ENCODE measurements around the gene OR6C3. TPM values are rescaled to one million over a fixed set of nuclear protein-coding genes. Genes with fewer than 3 reads are reported as not detected.
"Not testable (repeated sequence)": the region's sequence is repeated elsewhere in the genome, so short reads cannot be mapped to it uniquely, and the experiment has no call there.

Gene OR6C3
- total RNA-seq, 1 donor from 2014 or later = not detected

- ChIA-PET POLR2A (no interaction called here), CTCF (no interaction called here)
- ATAC-seq (ENCODE audit: low read depth) (no peak), DNase-seq (no peak)
- intact Hi-C loops (cut with micrococcal nuclease) = no loop called here
- H3K4me3 Mint-ChIP-seq = no peak overlapping the region
- H3K27ac Mint-ChIP-seq = no peak overlapping the region
- peaks cover 11% of the 10 kb centered on the region for H3K27me3 Mint-ChIP-seq
- no peaks in the 10 kb centered on the region for H3K36me3 Mint-ChIP-seq (ENCODE audit: low read depth)
- TF ChIP-seq CTCF (IDR thresholded peaks at IDR 0.05) = no peak
- H3K9me3 Mint-ChIP-seq = peaks cover 5% of the 10 kb centered on the region
- no peaks in the 10 kb centered on the region for H3K4me1 Mint-ChIP-seq
Observed at GRCh38 chr12:55320201-55320600, 10.3 kb upstream of the OR6C3 start.

GRCh38 chr12:55325801-55326200 lies 4.7 kb upstream of the OR6C3 start:
- POLR2A ChIA-PET; H3K9me3 Mint-ChIP-seq; H3K27me3 Mint-ChIP-seq; DNase-seq; intact Hi-C loops (cut with micrococcal nuclease); H3K4me1 Mint-ChIP-seq; CTCF ChIA-PET; H3K27ac Mint-ChIP-seq; ATAC-seq (ENCODE audit: low read depth); H3K36me3 Mint-ChIP-seq (ENCODE audit: low read depth); H3K4me3 Mint-ChIP-seq: not testable (repeated sequence)

GRCh38 chr12:55336002-55336401 lies 5.5 kb downstream of the OR6C3 start:
- H3K9me3 Mint-ChIP-seq = no peaks in the 10 kb centered on the region
- H3K4me3 Mint-ChIP-seq = no peak overlapping the region
- TF ChIP-seq CTCF (IDR thresholded peaks at IDR 0.05) = no peak
- ChIA-PET POLR2A (no interaction called here), CTCF (no interaction called here)
- no peak overlapping the region for H3K27ac Mint-ChIP-seq
- ATAC-seq (ENCODE audit: low read depth) (no peak), DNase-seq (no peak)
- H3K4me1 Mint-ChIP-seq = no peaks in the 10 kb centered on the region
- H3K27me3 Mint-ChIP-seq = peaks cover 10% of the 10 kb centered on the region
- no peaks in the 10 kb centered on the region for H3K36me3 Mint-ChIP-seq (ENCODE audit: low read depth)
- intact Hi-C loops (cut with micrococcal nuclease) = no loop called here

GRCh38 chr12:55355338-55355737 lies 24.8 kb downstream of the OR6C3 start:
- DNase-seq; POLR2A ChIA-PET; CTCF ChIA-PET; H3K27ac Mint-ChIP-seq; ATAC-seq (ENCODE audit: low read depth); H3K36me3 Mint-ChIP-seq (ENCODE audit: low read depth); intact Hi-C loops (cut with micrococcal nuclease); H3K4me3 Mint-ChIP-seq; H3K4me1 Mint-ChIP-seq; H3K9me3 Mint-ChIP-seq: not testable (repeated sequence)
- H3K27me3 Mint-ChIP-seq = peaks cover 16% of the 10 kb centered on the region

GRCh38 chr12:55362675-55363074 lies 32.1 kb downstream of the OR6C3 start, which contains the start of gene OR6C75:
Gene OR6C75, plus strand, starts transcription at chr12:55362975. Its CDS starts 2,136 bp downstream, at chr12:55365111.
- Mint-ChIP-seq H3K4me1 (no peaks in the 10 kb centered on the region), H3K9me3 (no peaks in the 10 kb centered on the region), H3K27ac (no peak within 1 kb of the TSS), H3K27me3 (peaks cover 11% of the 10 kb centered on the region), H3K4me3 (no peak within 1 kb of the TSS), H3K36me3 (ENCODE audit: low read depth) (no peaks in the 10 kb centered on the region)
- ATAC-seq (ENCODE audit: low read depth) (no peak), DNase-seq (no peak)
- CTCF ChIA-PET = no interaction called here
- POLR2A ChIA-PET = no interaction called here
- TF ChIP-seq CTCF (IDR thresholded peaks at IDR 0.05) = no peak
- intact Hi-C loops (cut with micrococcal nuclease) = no loop called here

GRCh38 chr12:55365086-55365485 lies 34.5 kb downstream of the OR6C3 start:
- no peak for ATAC-seq (ENCODE audit: low read depth)
- H3K4me1 Mint-ChIP-seq = no peaks in the 10 kb centered on the region
- no peak overlapping the region for H3K4me3 Mint-ChIP-seq
- peaks cover 9% of the 10 kb centered on the region for H3K27me3 Mint-ChIP-seq
- H3K27ac Mint-ChIP-seq = no peak overlapping the region
- TF ChIP-seq CTCF (IDR thresholded peaks at IDR 0.05) = no peak
- ChIA-PET POLR2A (no interaction called here), CTCF (no interaction called here)
- intact Hi-C loops (cut with micrococcal nuclease) = no loop called here
- no peaks in the 10 kb centered on the region for H3K36me3 Mint-ChIP-seq (ENCODE audit: low read depth)
- DNase-seq = no peak
- no peaks in the 10 kb centered on the region for H3K9me3 Mint-ChIP-seq

Measured in activated B cell treated with CpG ODN at 0.5 μM for 24 hours (primary cell).